HepG2 (cell line): ENCODE data around the gene SLC66A3. TPM values are rescaled to one million over a fixed set of nuclear protein-coding genes. Genes with fewer than 3 reads are reported as not detected.

ENCODE experiments used
- ATAC-seq: fragments of 200-7000 bp; cut with Tn5 transposase; 3 replicates; pipeline ENCODE4 v1.9.1; 2020; ENCODE audit warnings: mild to moderate bottlenecking, moderate library complexity
- BruUV-seq: library from RNA; stranded (reverse); fragments of 400-500 nt; replicated peaks from 2 replicates; lab custom pipeline; 2021; lab: Mats Ljungman, UMichigan
- CTCF ChIA-PET: fragments of 300-600 bp; formaldehyde crosslinking; extraction: SDS; loops from one replicate; lab custom pipeline; 2021; ENCODE audit warnings: low total read pairs, inconsistent platforms, low intra/inter-chr PET ratio; lab: Yijun Ruan, JAX
- POLR2A ChIA-PET: fragments of 350-600 bp; sonication (Branson Sonifier 250); formaldehyde crosslinking; loops from one replicate; lab custom pipeline; 2020; ENCODE audit warnings: antibody characterized with exemption, inconsistent platforms; lab: Yijun Ruan, JAX
- DNase-seq: peaks from one replicate; pipeline ENCODE4 v3.0.0-alpha.2; 2015; ENCODE audit warnings: low spot score
- FAIRE-seq: peaks from 3 replicates; lab custom pipeline; 2011; peaks lifted over from hg19 to GRCh38; lab: Jason Lieb, UNC
- H2AFZ ChIP-seq: one replicate; pipeline ENCODE4 v1.6.1; 2011; ENCODE audit warnings: low read length, inconsistent platforms
- H3K27ac ChIP-seq: fragments of 300-600 bp; 3 replicates; pipeline ENCODE4 v1.8.0; 2011; ENCODE audit warnings: mixed run types, mild to moderate bottlenecking, mixed read lengths, low read length, inconsistent platforms; ENCODE audit not compliant: insufficient read depth; ENCODE audit errors: extremely low read length
- H3K27me3 ChIP-seq, 2 experiments: fragments of 200-600 bp in 1 of 2; 2 replicates in 1 of 2; 3 replicates in 1 of 2; pipeline versions ENCODE4 v1.6.0 to v1.8.0; 2011; ENCODE audit warnings: low read length in 2 of 2, mild to moderate bottlenecking in 2 of 2, moderate library complexity in 2 of 2, inconsistent platforms in 1 of 2; ENCODE audit not compliant: insufficient read depth in 2 of 2, control insufficient read depth in 1 of 2
- H3K36me3 ChIP-seq, 2 experiments: fragments of 200-600 bp in 1 of 2; replicated peaks in 1 of 2; 2 replicates in 1 of 2; 3 replicates in 1 of 2; pipeline versions ENCODE4 v1.5.1 to v1.8.0; 2011; ENCODE audit warnings: low read length in 2 of 2, inconsistent platforms in 1 of 2; ENCODE audit not compliant: insufficient read depth in 2 of 2, control insufficient read depth in 1 of 2
- H3K4me1 ChIP-seq: 2 replicates; pipeline ENCODE4 v1.5.1; 2012; ENCODE audit warnings: low read length, inconsistent platforms; ENCODE audit not compliant: insufficient read depth
- H3K4me2 ChIP-seq: 2 replicates; pipeline ENCODE4 v1.6.0; 2011; ENCODE audit warnings: low read depth, low read length, inconsistent platforms
- H3K4me3 ChIP-seq, 3 experiments: fragments of 200-600 bp in 1 of 3; sonication (generic), shearing (Covaris generic) in 1 of 3; replicated peaks in 1 of 3; 2 replicates each; pipeline ENCODE4 v1.5.1; 2011 to 2016; ENCODE audit warnings: low read length in 3 of 3, inconsistent platforms in 2 of 3, low read depth in 2 of 3, mild to moderate bottlenecking in 2 of 3, control low read depth in 1 of 3, mixed read lengths in 1 of 3; ENCODE audit not compliant: insufficient read depth in 1 of 3
- H3K79me2 ChIP-seq: one replicate; pipeline ENCODE4 v1.6.1; 2011; ENCODE audit warnings: low read length, inconsistent platforms; ENCODE audit not compliant: insufficient read depth
- H3K9ac ChIP-seq: 2 replicates; pipeline ENCODE4 v1.6.0; 2011; ENCODE audit warnings: mild to moderate bottlenecking, low read depth, low read length, inconsistent platforms; ENCODE audit not compliant: insufficient read depth
- H3K9me3 ChIP-seq: 2 replicates; pipeline ENCODE4 v1.5.1; 2012; ENCODE audit warnings: mild to moderate bottlenecking, low read length
- H4K20me1 ChIP-seq: 2 replicates; pipeline ENCODE4 v1.6.0; 2011; ENCODE audit warnings: inconsistent platforms, mild to moderate bottlenecking, low read length, moderate library complexity; ENCODE audit not compliant: insufficient read depth
- ARNT ChIP-seq: fragments of 450-650 bp; IDR thresholded peaks from 2 replicates; pipeline ENCODE4 v1.6.1; 2017
- ATF2 ChIP-seq: sonication (generic); formaldehyde crosslinking; IDR thresholded peaks from 2 replicates; pipeline ENCODE4 v1.4.0; 2020; ENCODE audit warnings: missing genetic modification reagents
- ESRRA ChIP-seq: sonication (generic); formaldehyde crosslinking; IDR thresholded peaks from 2 replicates; pipeline ENCODE4 v1.5.1; 2020; ENCODE audit warnings: mild to moderate bottlenecking, low read depth, missing genetic modification reagents
- MXD1 ChIP-seq: sonication (generic); formaldehyde crosslinking; IDR thresholded peaks from 2 replicates; pipeline ENCODE4 v1.4.0; 2020; ENCODE audit warnings: mild to moderate bottlenecking, missing genetic modification reagents
- PRMT3 ChIP-seq: sonication (generic); formaldehyde crosslinking; IDR thresholded peaks from 2 replicates; pipeline ENCODE4 v1.8.1; 2022; ENCODE audit warnings: low read depth, mild to moderate bottlenecking, moderate library complexity, missing genetic modification reagents, borderline replicate concordance
- RFXANK ChIP-seq: IDR thresholded peaks from 2 replicates; pipeline ENCODE4 v1.6.1; 2016
- SMARCC2 ChIP-seq: fragments of 450-650 bp; IDR thresholded peaks from 2 replicates; pipeline ENCODE4 v1.6.1; 2017; ENCODE audit warnings: antibody characterized with exemption, mild to moderate bottlenecking
- THRA ChIP-seq: sonication (generic); formaldehyde crosslinking; IDR thresholded peaks from 2 replicates; pipeline ENCODE4 v1.4.0; 2020; ENCODE audit warnings: missing genetic modification reagents, borderline replicate concordance
- YEATS4 ChIP-seq: sonication (generic); formaldehyde crosslinking; IDR thresholded peaks from 2 replicates; pipeline ENCODE4 v1.4.0; 2020; ENCODE audit warnings: missing genetic modification reagents, borderline replicate concordance
- ZBTB7A ChIP-seq: sonication (generic); formaldehyde crosslinking; IDR thresholded peaks from 2 replicates; pipeline ENCODE4 v1.8.0; 2022; ENCODE audit warnings: mild to moderate bottlenecking, missing genetic modification reagents
- ZNF282 ChIP-seq: fragments of 450-650 bp; IDR thresholded peaks from 2 replicates; pipeline ENCODE4 v1.6.1; 2018; ENCODE audit not compliant: partially characterized antibody
- ZNF589 ChIP-seq: sonication (generic); formaldehyde crosslinking; conservative IDR thresholded peaks from 2 replicates; pipeline ENCODE4 v1.8.0; 2022; ENCODE audit warnings: mild to moderate bottlenecking, moderate library complexity, missing genetic modification reagents
- ZSCAN30 ChIP-seq: sonication (generic); formaldehyde crosslinking; IDR thresholded peaks from 2 replicates; pipeline ENCODE4 v1.5.0; 2020; ENCODE audit warnings: mild to moderate bottlenecking, missing genetic modification reagents
- ZSCAN5A ChIP-seq: sonication (generic); formaldehyde crosslinking; IDR thresholded peaks from 2 replicates; pipeline ENCODE4 v1.8.0; 2022; ENCODE audit warnings: mild to moderate bottlenecking, missing genetic modification reagents, borderline replicate concordance
- WGBS: methylation state at CpG from one replicate; pipeline ENCODE4 v1.1.6; 2017; ENCODE audit warnings: low lambda C conversion rate; 5-methylcytosine and 5-hydroxymethylcytosine counted together
- in situ Hi-C: cut with HindIII; loops from 2 replicates; pipeline ENCODE4 v1.10.0; 2017; ENCODE audit warnings: low pct_unique_long_range_greater_than_20kb; ENCODE audit not compliant: extremely low pct_ligation_motif_present
- intact Hi-C: fragments of 100-400 bp; cut with micrococcal nuclease; formaldehyde crosslinking; loops from one replicate; pipeline ENCODE4 v1.10.0; 2022; ENCODE audit not compliant: unreplicated experiment
- polyA plus RNA-seq, 8 experiments: library from polyadenylated mRNA; depleted of rRNA in 3 of 8; stranded (reverse) in 7 of 8; unstranded in 1 of 8; fragments of >200 nt; fragmentation: Illumina TruSeq in 4 of 8; extraction: Trizol in 4 of 8; gene quantifications; 2 replicates each; pipeline versions ENCODE4 v1.2.1 to v1.2.3, GENCODE V29; 2011 to 2016; ENCODE audit warnings: low read depth in 4 of 8, missing spikeins in 1 of 8, mixed read lengths in 1 of 8; ENCODE audit not compliant: insufficient read depth in 1 of 8
- total RNA-seq, 5 experiments: library from RNA; depleted of rRNA; stranded (reverse); fragments of >200 nt; fragmentation: Illumina TruSeq; extraction: Trizol; gene quantifications; 2 replicates each; pipeline ENCODE4 v1.2.3, GENCODE V29; 2016; ENCODE audit warnings: low read depth in 1 of 5

Gene SLC66A3
- total and polyA plus RNA-seq, 2 of the 13 experiments (the other 11 are each of a cell fraction or from before 2014, with no cell fraction given), result 2.2 to 3.7 TPM

- in situ Hi-C loops (loop anchor here (5.0 to 10.0 kb wide), 2 partner anchors 315 to 453 kb away; no protein-coding TSS in a partner anchor), intact Hi-C loops (loop anchor here (2.0 to 10.0 kb wide), 6 partner anchors 23 to 450 kb away; partner anchors contain the start of genes ROCK2 and SLC66A3)
- CTCF ChIA-PET, result interaction anchor here (0.8 to 1.4 kb wide), 8 partner anchors 23 to 550 kb away, joined by 3 to 11 read pairs (median 3); partner anchors contain the start of gene SLC66A3
- H4K20me1 ChIP-seq, result no peaks in the 10 kb centered on the region
- ATAC-seq (no peak), DNase-seq (no peak), FAIRE-seq (no peak)
- peaks cover 2 to 22% of the 10 kb centered on the region in 2 experiments; a peak in 3 of 5 replicates for H3K27me3 ChIP-seq
- no peaks in the 10 kb centered on the region for H3K36me3 ChIP-seq
- peak overlapping the region; percentile 8 to 85 (median 60); a peak in 3 of 6 replicates for H3K4me3 ChIP-seq
- POLR2A ChIA-PET, result interaction anchor here (0.8 to 2.2 kb wide), 7 partner anchors 23 to 334 kb away, joined by 3 to 19 read pairs (median 7); partner anchors contain the start of genes E2F6, ROCK2 and SLC66A3
- peak overlapping the region; percentile 99 for H3K4me2 ChIP-seq
- peak overlapping the region; percentile 57 for H2AFZ ChIP-seq
- BruUV-seq, result no TSS peak
- H3K4me1 ChIP-seq, result peaks cover 59% of the 10 kb centered on the region
- H3K9ac ChIP-seq, result no peak overlapping the region; the same call in 1 of the 2 replicates
- H3K9me3 ChIP-seq, result no peaks in the 10 kb centered on the region
- H3K27ac ChIP-seq, result no peak overlapping the region
- 62% methylated on average over 19 of the region's 19 CpGs for WGBS
- H3K79me2 ChIP-seq, result no peaks in the 10 kb centered on the region
- no peak for TF ChIP-seq ZNF589 (CRISPR knock-in tag)
- TF ChIP-seq YEATS4 (CRISPR knock-in tag), result 0 out of 2 replicates have a peak, but pooled peaks have one; percentile 18
- no peak for TF ChIP-seq THRA (CRISPR knock-in tag)
- TF ChIP-seq PRMT3 (CRISPR knock-in tag), result no peak
- TF ChIP-seq ZSCAN5A (CRISPR knock-in tag), result no peak
- no peak for TF ChIP-seq ESRRA (CRISPR knock-in tag)
- no peak for TF ChIP-seq ATF2
- TF ChIP-seq SMARCC2, result no peak
- no peak for TF ChIP-seq ARNT
- no peak for TF ChIP-seq ZSCAN30
- TF ChIP-seq ZBTB7A (CRISPR knock-in tag), result no peak
- TF ChIP-seq MXD1 (CRISPR knock-in tag), result no peak
- TF ChIP-seq RFXANK (CRISPR knock-in tag), result no peak
- TF ChIP-seq ZNF282, result no peak
Measured at GRCh38 chr2:11132036-11132671, 23.1 kb upstream of the SLC66A3 start.
